GM23248 (cell line): ENCODE data around the gene PON3. TPM values are rescaled to one million over a fixed set of nuclear protein-coding genes. Genes with fewer than 3 reads are reported as not detected.

Source experiments
- DNase-seq: peaks from one replicate; pipeline ENCODE4 v3.0.0-alpha.2; 2015
- H2AFZ ChIP-seq: fragments of 200-600 bp; sonication (generic); 2 replicates; pipeline ENCODE4 v1.6.1; 2016; ENCODE audit warnings: antibody characterized with exemption
- H3F3A ChIP-seq: fragments of 200-600 bp; sonication (generic); 2 replicates; pipeline ENCODE4 v1.6.1; 2016; ENCODE audit warnings: mild to moderate bottlenecking, antibody characterized with exemption, mixed run types; ENCODE audit not compliant: insufficient read depth
- H3K27ac ChIP-seq: fragments of 200-600 bp; sonication (generic); 2 replicates; pipeline ENCODE4 v1.5.1; 2016; ENCODE audit warnings: mild to moderate bottlenecking
- H3K27me3 ChIP-seq: fragments of 200-600 bp; sonication (generic); replicated peaks from 2 replicates; pipeline ENCODE4 v1.6.1; 2016; ENCODE audit warnings: mild to moderate bottlenecking; ENCODE audit not compliant: insufficient read depth
- H3K36me3 ChIP-seq: fragments of 200-600 bp; sonication (generic); 2 replicates; pipeline ENCODE4 v1.6.1; 2016; ENCODE audit warnings: low read depth, mild to moderate bottlenecking
- H3K4me1 ChIP-seq: fragments of 200-600 bp; sonication (generic); 2 replicates; pipeline ENCODE4 v1.6.1; 2016; ENCODE audit warnings: mild to moderate bottlenecking; ENCODE audit not compliant: insufficient read depth
- H3K4me2 ChIP-seq: fragments of 200-600 bp; sonication (generic); one replicate; pipeline ENCODE4 v1.6.1; 2016; ENCODE audit warnings: mild to moderate bottlenecking; ENCODE audit not compliant: unreplicated experiment
- H3K4me3 ChIP-seq: fragments of 200-600 bp; sonication (generic); 2 replicates; pipeline ENCODE4 v1.5.1; 2016; ENCODE audit warnings: mild to moderate bottlenecking
- H3K79me2 ChIP-seq: fragments of 200-600 bp; sonication (generic); 2 replicates; pipeline ENCODE4 v1.6.1; 2016; ENCODE audit warnings: mild to moderate bottlenecking; ENCODE audit not compliant: insufficient read depth
- H3K9ac ChIP-seq: fragments of 200-600 bp; sonication (generic); 2 replicates; pipeline ENCODE4 v1.6.1; 2016; ENCODE audit warnings: mild to moderate bottlenecking
- H3K9me2 ChIP-seq: fragments of 200-600 bp; sonication (generic); 2 replicates; pipeline ENCODE4 v1.6.1; 2016; ENCODE audit warnings: mixed run types, mild to moderate bottlenecking, moderate library complexity; ENCODE audit not compliant: insufficient read depth
- H3K9me3 ChIP-seq: fragments of 200-600 bp; sonication (generic); one replicate; pipeline ENCODE4 v1.6.1; 2017; ENCODE audit warnings: low read depth
- H4K20me1 ChIP-seq: fragments of 200-600 bp; sonication (generic); 2 replicates; pipeline ENCODE4 v1.6.0; 2016; ENCODE audit not compliant: insufficient read depth
- EZH2 ChIP-seq: fragments of 200-600 bp; sonication (generic); IDR thresholded peaks from 2 replicates; pipeline ENCODE4 v1.6.1; 2018; ENCODE audit warnings: antibody characterized with exemption, mild to moderate bottlenecking; ENCODE audit not compliant: insufficient read depth, poor library complexity, severe bottlenecking
- EZH2phosphoT487 ChIP-seq: fragments of 200-600 bp; sonication (generic); IDR thresholded peaks from 2 replicates; pipeline ENCODE4 v1.6.1; 2018; ENCODE audit warnings: antibody characterized with exemption, moderate library complexity, mild to moderate bottlenecking, low read depth; ENCODE audit not compliant: insufficient read depth
- WGBS, 2 experiments: methylation state at CpG; one replicate each; pipeline ENCODE4 v1.1.6; 2015 to 2017; ENCODE audit warnings: low lambda C conversion rate in 2 of 2, low coverage in 1 of 2; ENCODE audit errors: missing lambda C conversion rate in 2 of 2; 5-methylcytosine and 5-hydroxymethylcytosine counted together
- in situ Hi-C: fragments of 300-500 bp; cut with MboI; formaldehyde crosslinking; loops from 2 replicates; pipeline ENCODE4 v1.15.0; 2020
- polyA plus RNA-seq: library from polyadenylated mRNA; unstranded; fragments of >200 nt; fragmentation: Nextera tagmentation; extraction: Ambion mirVana; gene quantifications from 2 replicates; pipeline ENCODE4 v1.2.1, GENCODE V29; 2016
- total RNA-seq: library from RNA; depleted of rRNA; stranded (reverse); fragments of >200 nt; shearing (Covaris generic); gene quantifications from 2 replicates; pipeline ENCODE4 v1.2.3, GENCODE V29; 2014

The PON3 gene
- total and polyA plus RNA-seq, 2 experiments from 2014 or later = not detected

GRCh38 chr7:95433129-95433528, 37.0 kb upstream of the PON3 start:
- Histone ChIP-seq H3K27me3 (no peaks in the 10 kb centered on the region), H3K4me3 (no peak overlapping the region), H3F3A (peaks cover 5% of the 10 kb centered on the region; the same call in 1 of the 2 replicates), H3K4me2 (no peak overlapping the region), H3K9ac (no peak overlapping the region), H4K20me1 (no peaks in the 10 kb centered on the region), H3K9me3 (no peaks in the 10 kb centered on the region), H3K4me1 (peaks cover 11% of the 10 kb centered on the region; the same call in 1 of the 2 replicates), H3K79me2 (peaks cover 33% of the 10 kb centered on the region), H3K36me3 (no peaks in the 10 kb centered on the region), H3K9me2 (no peaks in the 10 kb centered on the region), H3K27ac (no peak overlapping the region), H2AFZ (no peak overlapping the region)
- TF ChIP-seq EZH2phosphoT487 = no peak
- no peak for TF ChIP-seq EZH2
- in situ Hi-C loops = no loop called here
- DNase-seq = no peak
- WGBS, 2 experiments = 94 to 97% methylated on average over 1 of the region's 1 CpG

GRCh38 chr7:95432606-95433005, 36.4 kb upstream of the PON3 start:
- H3K4me3 ChIP-seq = no peak overlapping the region
- in situ Hi-C loops = no loop called here
- no peaks in the 10 kb centered on the region for H3K36me3 ChIP-seq
- DNase-seq = no peak
- H3K79me2 ChIP-seq = peaks cover 37% of the 10 kb centered on the region
- no peak for TF ChIP-seq EZH2
- no peak for TF ChIP-seq EZH2phosphoT487
- H3K9ac ChIP-seq = no peak overlapping the region
- no peaks in the 10 kb centered on the region for H3K9me3 ChIP-seq
- H3K4me1 ChIP-seq = peaks cover 11% of the 10 kb centered on the region; the same call in 1 of the 2 replicates
- H3K4me2 ChIP-seq = no peak overlapping the region
- no peaks in the 10 kb centered on the region for H3K9me2 ChIP-seq
- 96 to 100% methylated on average over 2 of the region's 2 CpGs for whole genome bisulfite sequencing, 2 experiments
- H2AFZ ChIP-seq = no peak overlapping the region
- no peaks in the 10 kb centered on the region for H3K27me3 ChIP-seq
- peaks cover 5% of the 10 kb centered on the region; the same call in 1 of the 2 replicates for H3F3A ChIP-seq
- H3K27ac ChIP-seq = no peak overlapping the region
- no peaks in the 10 kb centered on the region for H4K20me1 ChIP-seq

- H3K9me3 ChIP-seq = no peaks in the 10 kb centered on the region
- H3F3A ChIP-seq = peaks cover 5% of the 10 kb centered on the region; the same call in 1 of the 2 replicates
- H3K27me3 ChIP-seq = no peaks in the 10 kb centered on the region
- H3K4me1 ChIP-seq = peaks cover 11% of the 10 kb centered on the region; the same call in 1 of the 2 replicates
- H4K20me1 ChIP-seq = no peaks in the 10 kb centered on the region
- H3K27ac ChIP-seq = no peak overlapping the region
- in situ Hi-C loops = no loop called here
- H2AFZ ChIP-seq = no peak overlapping the region
- peaks cover 48% of the 10 kb centered on the region for H3K79me2 ChIP-seq
- TF ChIP-seq EZH2 (no peak), EZH2phosphoT487 (no peak)
- H3K4me2 ChIP-seq = no peak overlapping the region
- no peaks in the 10 kb centered on the region for H3K9me2 ChIP-seq
- 59 to 60% methylated on average over 2 of the region's 2 CpGs for WGBS, 2 experiments
- H3K4me3 ChIP-seq = no peak overlapping the region
- H3K36me3 ChIP-seq = no peaks in the 10 kb centered on the region
- no peak overlapping the region for H3K9ac ChIP-seq
- peak; percentile 72 for DNase-seq
These were observed 34.7 kb upstream of the PON3 start for GRCh38 chr7:95430864-95431263.

- Histone ChIP-seq H3K9ac (no peak overlapping the region), H2AFZ (no peak overlapping the region), H3F3A (peaks cover 10% of the 10 kb centered on the region), H3K9me2 (no peaks in the 10 kb centered on the region), H3K27me3 (no peaks in the 10 kb centered on the region), H3K4me3 (no peak overlapping the region), H4K20me1 (no peaks in the 10 kb centered on the region), H3K4me2 (no peak overlapping the region), H3K79me2 (peaks cover 48% of the 10 kb centered on the region), H3K36me3 (no peaks in the 10 kb centered on the region), H3K4me1 (peaks cover 17% of the 10 kb centered on the region), H3K27ac (no peak overlapping the region), H3K9me3 (no peaks in the 10 kb centered on the region)
- no peak for DNase-seq
- TF ChIP-seq EZH2phosphoT487 = no peak
- no peak for TF ChIP-seq EZH2
- 78 to 92% methylated on average over 4 to 5 of the region's 5 CpGs for WGBS, 2 experiments
- in situ Hi-C loops = no loop called here
These were observed 33.2 kb upstream of the PON3 start for GRCh38 chr7:95429241-95429990.
